WI38 (cell line): ENCODE measurements around the gene MAN1A1.

Experiments
- H3K4me3 ChIP-seq: 2 replicates; pipeline ENCODE4 v1.5.1; 2011; ENCODE audit warnings: low read depth, mild to moderate bottlenecking, control low read depth, low read length
- TF ChIP-seq, protein P1 (sequence below): IDR thresholded peaks from 2 replicates; pipeline ENCODE4 v1.5.1; 2012; ENCODE audit warnings: low read depth, mild to moderate bottlenecking, control low read depth, low read length

Gene MAN1A1

DNA sequence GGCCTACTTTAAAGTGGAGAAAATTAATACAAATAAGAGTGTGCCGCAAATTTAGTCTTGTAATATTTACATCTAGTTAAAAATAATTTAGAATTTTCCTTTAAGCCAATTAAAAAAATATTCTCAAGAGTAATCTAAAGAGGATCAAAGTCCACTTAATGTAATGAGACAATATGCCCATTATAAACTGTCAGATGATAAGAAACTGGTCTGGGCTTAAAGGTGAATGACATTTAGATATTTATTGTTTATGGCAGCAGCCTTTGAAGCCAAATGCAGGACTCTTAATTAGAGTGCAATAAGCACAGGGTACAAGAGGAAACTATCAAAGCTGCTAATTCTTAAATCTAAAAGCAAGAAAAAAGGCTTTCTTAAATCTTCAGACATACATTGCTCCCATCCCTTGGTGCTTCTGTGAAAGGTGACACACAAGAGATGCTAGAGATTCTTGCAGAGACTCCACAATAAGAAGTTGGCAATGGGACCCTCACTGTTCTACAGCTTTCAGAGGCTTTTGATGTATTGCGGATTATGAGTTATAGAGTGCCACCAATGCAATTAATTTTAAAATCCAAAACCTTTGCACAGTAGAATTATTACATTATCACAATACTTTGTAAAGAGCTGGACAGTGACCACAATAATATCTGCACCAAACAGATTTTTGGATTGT is 116.1 kb downstream of the MAN1A1 start:
- H3K4me3 ChIP-seq: no peak overlapping the region
- TF ChIP-seq, protein P1, sequence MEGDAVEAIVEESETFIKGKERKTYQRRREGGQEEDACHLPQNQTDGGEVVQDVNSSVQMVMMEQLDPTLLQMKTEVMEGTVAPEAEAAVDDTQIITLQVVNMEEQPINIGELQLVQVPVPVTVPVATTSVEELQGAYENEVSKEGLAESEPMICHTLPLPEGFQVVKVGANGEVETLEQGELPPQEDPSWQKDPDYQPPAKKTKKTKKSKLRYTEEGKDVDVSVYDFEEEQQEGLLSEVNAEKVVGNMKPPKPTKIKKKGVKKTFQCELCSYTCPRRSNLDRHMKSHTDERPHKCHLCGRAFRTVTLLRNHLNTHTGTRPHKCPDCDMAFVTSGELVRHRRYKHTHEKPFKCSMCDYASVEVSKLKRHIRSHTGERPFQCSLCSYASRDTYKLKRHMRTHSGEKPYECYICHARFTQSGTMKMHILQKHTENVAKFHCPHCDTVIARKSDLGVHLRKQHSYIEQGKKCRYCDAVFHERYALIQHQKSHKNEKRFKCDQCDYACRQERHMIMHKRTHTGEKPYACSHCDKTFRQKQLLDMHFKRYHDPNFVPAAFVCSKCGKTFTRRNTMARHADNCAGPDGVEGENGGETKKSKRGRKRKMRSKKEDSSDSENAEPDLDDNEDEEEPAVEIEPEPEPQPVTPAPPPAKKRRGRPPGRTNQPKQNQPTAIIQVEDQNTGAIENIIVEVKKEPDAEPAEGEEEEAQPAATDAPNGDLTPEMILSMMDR: no peak

DNA sequence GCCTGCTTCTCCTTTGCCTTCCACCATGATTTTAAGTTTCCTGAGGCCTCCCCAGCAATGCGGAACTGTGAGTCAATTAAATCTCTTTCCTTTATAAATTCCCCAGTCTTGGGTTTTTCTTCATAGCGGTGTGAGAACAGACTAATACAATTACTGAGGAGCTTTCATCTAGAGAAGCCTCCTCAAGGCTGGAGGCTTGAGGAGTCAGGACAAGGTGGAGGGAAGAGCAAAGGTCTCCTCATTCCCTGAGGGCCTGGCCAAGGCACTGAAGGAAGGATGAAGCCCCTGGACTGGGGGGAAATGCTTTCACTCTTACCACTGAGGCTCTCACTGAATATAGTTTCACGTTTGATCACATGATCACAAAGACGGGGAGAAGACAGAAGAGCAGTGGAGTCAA is 118.2 kb downstream of the MAN1A1 start:
- no peak overlapping the region for H3K4me3 ChIP-seq
- TF ChIP-seq, protein P1: no peak

DNA sequence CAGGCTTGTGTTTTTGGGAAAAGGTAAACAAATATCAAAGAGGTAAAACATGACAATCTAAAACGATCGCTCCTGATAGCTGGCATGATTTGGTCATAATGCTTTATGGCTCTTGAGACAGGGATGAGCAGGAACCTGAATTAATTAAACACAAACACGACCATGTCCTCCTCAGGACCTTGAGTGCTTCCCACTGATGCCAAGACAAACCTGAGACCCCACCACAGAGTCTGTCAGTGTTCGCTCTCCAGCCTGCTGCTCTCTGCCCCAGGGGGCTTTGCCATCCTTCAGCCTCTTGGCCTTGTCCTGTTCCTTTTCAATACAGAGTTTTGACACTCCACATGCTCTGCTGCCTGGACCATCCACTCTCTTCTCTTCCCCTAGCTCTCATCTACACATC is 119.4 kb downstream of the MAN1A1 start:
- TF ChIP-seq, protein P1: no peak
- no peak overlapping the region for H3K4me3 ChIP-seq

DNA sequence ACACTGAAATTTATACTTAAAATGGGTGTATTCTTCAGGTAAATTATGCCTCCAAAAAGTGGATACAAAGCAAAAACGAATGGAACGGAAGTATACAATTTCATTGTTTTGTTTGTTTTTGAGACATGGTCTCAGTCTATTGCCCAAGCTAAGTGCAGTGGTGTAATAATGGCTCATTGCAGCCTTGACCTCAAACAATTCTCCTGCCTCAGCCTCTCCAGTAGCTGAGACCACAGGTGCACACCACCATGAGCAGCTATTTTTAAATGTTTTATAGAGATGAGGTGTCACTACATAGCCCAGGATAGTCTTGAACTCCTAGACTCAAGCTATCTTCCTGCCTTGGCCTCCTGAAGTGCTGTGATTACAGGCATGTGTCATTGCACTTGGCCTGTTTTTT is 122.2 kb downstream of the MAN1A1 start:
- TF ChIP-seq, protein P1: no peak
- H3K4me3 ChIP-seq: no peak overlapping the region

DNA sequence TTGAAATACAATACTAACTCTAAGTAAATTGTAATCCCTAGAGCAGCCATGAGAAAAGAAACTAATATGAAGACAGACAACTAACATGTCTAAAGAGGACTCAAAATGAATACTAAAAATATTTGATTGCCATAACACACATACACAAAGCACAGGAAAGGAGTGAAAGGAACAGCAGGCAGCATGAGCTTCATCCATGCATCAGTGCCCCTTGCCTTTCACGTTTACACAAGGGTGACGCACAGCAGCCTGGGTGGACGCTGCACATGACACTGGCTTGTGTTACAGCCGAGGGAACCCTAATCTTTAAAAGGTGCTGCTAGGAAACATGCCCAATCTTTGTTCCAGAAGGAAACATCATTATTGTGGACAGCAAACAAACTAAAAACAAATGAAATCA is 123.5 kb downstream of the MAN1A1 start:
- H3K4me3 ChIP-seq: no peak overlapping the region
- TF ChIP-seq, protein P1: no peak

DNA sequence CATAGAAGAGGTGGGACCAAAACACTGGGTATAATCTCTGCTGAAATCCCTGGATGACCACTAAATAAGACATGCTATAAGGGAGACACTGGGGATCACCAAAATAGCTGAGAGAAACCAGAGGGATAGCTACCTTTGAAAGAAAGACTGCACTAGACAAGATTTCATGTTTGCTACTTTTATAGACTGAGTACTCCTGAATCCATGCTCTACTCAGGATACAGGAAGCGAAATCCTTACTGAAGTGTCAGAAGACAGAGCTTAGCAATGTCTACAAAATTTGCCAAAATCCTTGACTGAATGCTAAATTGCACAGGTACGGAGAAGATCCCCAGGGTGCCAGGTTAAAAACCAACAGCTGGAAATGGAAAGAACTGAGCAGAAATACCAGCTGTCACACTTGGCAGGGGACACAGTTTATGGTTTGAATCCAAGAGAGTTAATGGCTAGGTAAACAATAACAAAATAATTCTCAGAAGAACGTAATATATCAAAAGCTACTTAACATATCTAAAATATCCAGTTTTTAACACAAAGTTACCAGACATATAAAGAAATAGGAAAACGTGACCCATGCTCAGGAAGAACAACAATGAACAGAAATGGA is 125.4 kb downstream of the MAN1A1 start:
- no peak overlapping the region for H3K4me3 ChIP-seq
- TF ChIP-seq, protein P1: no peak

DNA sequence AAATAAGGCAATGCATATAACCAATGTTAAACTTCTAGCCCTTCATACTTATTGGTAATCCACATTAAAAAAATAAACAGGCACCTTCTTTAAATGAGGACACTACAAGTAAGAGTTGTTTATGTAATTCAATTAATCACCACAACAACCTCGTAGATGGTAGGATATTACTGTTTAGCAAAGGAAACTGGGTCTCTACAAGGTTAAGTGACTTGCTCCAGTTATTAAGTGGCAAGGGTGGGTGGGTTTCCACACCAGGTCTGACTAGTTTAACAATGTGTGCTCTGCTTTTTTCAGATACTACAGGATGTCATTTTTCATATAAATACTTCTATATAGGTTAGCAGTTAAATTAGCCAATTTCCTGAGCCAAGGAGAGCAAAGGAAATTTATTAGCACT is 129.1 kb downstream of the MAN1A1 start:
- TF ChIP-seq, protein P1: no peak
- H3K4me3 ChIP-seq: no peak overlapping the region
